Measurements from ENCODE around the gene CD28. TPM values are rescaled to one million over a fixed set of nuclear protein-coding genes. Genes with fewer than 3 reads are reported as not detected.

The CD28 gene
- total and polyA plus RNA-seq, 9 of the 15 experiments (the other 6 are each of a cell fraction or from before 2014, with no cell fraction given): 0.01 to 0.11 TPM; not detected in 7

DNA sequence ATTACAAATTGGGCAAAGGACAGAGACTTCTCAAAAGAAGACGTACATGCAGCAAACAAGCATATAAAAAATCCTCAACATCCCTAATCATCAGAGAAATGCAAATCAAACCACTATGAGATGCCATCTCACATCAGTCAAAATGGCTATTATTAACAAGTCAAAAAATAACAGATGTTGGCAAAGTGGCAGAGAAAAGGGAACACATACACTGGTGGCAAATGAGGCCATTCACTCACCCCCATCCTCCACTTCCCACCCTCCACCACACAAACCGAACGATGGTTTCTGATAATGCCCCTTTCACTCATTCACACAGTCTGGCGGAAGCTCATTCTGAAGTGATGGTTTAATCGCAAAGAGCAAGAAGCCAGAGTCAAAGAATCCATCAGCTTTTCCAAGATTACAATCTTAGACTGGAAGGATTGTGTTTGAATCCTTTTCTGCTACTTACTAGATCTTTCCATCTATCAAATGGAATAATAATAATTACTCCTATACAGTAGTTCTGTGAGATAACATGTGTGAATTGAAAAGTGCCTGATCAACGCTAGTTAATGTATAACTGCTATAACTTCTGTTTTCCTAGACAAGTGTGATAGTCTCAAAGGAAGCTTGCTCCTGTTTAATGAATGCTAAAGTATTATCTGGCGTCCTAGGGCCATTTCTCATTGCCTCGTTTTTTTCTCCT is 16.9 kb upstream of the CD28 start:
- no peak overlapping the region for H2AFZ ChIP-seq (ENCODE audit: low read depth, low read length)
- no peak overlapping the region for H3K27ac ChIP-seq (ENCODE audit: extremely low read depth, low read depth, low read length)
- no peaks in the 10 kb centered on the region for H3K9me3 ChIP-seq (replicated peaks; ENCODE audit: control insufficient read depth, insufficient read depth, low read depth, low read length)
- BruUV-seq (replicated peaks): no TSS peak
- H3K4me1 ChIP-seq (replicated peaks in 1 of 2; ENCODE audit: control insufficient read depth in 2 of 2, insufficient read depth in 2 of 2, low read length in 2 of 2): no peaks in the 10 kb centered on the region
- 3% methylated on average over 8 of the region's 8 CpGs for WGBS (ENCODE audit: insufficient coverage, low coverage, missing lambda C conversion rate)
- no peak overlapping the region for H3K4me3 ChIP-seq
- H3K9ac ChIP-seq (ENCODE audit: insufficient read depth in 1 of 2, low read depth in 2 of 2, low read length in 2 of 2): no peak overlapping the region
- H3K36me3 ChIP-seq (ENCODE audit: control insufficient read depth, insufficient read depth, low read length): no peaks in the 10 kb centered on the region
- H3K4me2 ChIP-seq (ENCODE audit: insufficient read depth, low read length): no peak overlapping the region
- ChIA-PET POLR2A (no interaction called here), CTCF (ENCODE audit: low intra/inter-chr PET ratio) (no interaction called here)
- no peaks in the 10 kb centered on the region for H3K9me1 ChIP-seq (ENCODE audit: control insufficient read depth, insufficient read depth, low read length)
- DNase-seq (ENCODE audit: extremely low read depth in 1 of 4, low spot score in 3 of 4) (no peak), FAIRE-seq (no peak), ATAC-seq (no peak)
- H3K79me2 ChIP-seq (ENCODE audit: control insufficient read depth, insufficient read depth, low read length): no peaks in the 10 kb centered on the region
- H4K20me1 ChIP-seq (replicated peaks; ENCODE audit: control insufficient read depth, insufficient read depth, low read length): no peaks in the 10 kb centered on the region
- in situ Hi-C loops (cut with MboI) (no loop called here), intact Hi-C loops (cut with micrococcal nuclease) (no loop called here)
- no peaks in the 10 kb centered on the region for H3K27me3 ChIP-seq (ENCODE audit: control insufficient read depth in 2 of 2, insufficient read depth in 2 of 2, low read length in 2 of 2)
- TF ChIP-seq, protein P1, sequence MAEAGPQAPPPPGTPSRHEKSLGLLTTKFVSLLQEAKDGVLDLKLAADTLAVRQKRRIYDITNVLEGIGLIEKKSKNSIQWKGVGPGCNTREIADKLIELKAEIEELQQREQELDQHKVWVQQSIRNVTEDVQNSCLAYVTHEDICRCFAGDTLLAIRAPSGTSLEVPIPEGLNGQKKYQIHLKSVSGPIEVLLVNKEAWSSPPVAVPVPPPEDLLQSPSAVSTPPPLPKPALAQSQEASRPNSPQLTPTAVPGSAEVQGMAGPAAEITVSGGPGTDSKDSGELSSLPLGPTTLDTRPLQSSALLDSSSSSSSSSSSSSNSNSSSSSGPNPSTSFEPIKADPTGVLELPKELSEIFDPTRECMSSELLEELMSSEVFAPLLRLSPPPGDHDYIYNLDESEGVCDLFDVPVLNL (CRISPR knock-in tag; IDR thresholded peaks at IDR 0.05; ENCODE audit: low read depth): no peak
- no peak for TF ChIP-seq CBX5 (IDR thresholded peaks at IDR 0.05; ENCODE audit: borderline replicate concordance, low read depth)
- TF ChIP-seq XRCC3 (IDR thresholded peaks at IDR 0.05): no peak
- no peak for TF ChIP-seq ZNF444 (CRISPR knock-in tag; IDR thresholded peaks at IDR 0.05)
- TF ChIP-seq ZNF586 (CRISPR knock-in tag; conservative IDR thresholded peaks at IDR 0.05): no peak
- TF ChIP-seq, protein P2, sequence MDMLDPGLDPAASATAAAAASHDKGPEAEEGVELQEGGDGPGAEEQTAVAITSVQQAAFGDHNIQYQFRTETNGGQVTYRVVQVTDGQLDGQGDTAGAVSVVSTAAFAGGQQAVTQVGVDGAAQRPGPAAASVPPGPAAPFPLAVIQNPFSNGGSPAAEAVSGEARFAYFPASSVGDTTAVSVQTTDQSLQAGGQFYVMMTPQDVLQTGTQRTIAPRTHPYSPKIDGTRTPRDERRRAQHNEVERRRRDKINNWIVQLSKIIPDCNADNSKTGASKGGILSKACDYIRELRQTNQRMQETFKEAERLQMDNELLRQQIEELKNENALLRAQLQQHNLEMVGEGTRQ (CRISPR knock-in tag; IDR thresholded peaks at IDR 0.05): no peak
- TF ChIP-seq, protein P3, sequence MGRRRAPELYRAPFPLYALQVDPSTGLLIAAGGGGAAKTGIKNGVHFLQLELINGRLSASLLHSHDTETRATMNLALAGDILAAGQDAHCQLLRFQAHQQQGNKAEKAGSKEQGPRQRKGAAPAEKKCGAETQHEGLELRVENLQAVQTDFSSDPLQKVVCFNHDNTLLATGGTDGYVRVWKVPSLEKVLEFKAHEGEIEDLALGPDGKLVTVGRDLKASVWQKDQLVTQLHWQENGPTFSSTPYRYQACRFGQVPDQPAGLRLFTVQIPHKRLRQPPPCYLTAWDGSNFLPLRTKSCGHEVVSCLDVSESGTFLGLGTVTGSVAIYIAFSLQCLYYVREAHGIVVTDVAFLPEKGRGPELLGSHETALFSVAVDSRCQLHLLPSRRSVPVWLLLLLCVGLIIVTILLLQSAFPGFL (CRISPR knock-in tag; IDR thresholded peaks at IDR 0.05): no peak
- no peak for TF ChIP-seq IRF1 (CRISPR knock-in tag; IDR thresholded peaks at IDR 0.05; ENCODE audit: borderline replicate concordance)
- no peak for TF ChIP-seq CHAMP1 (IDR thresholded peaks at IDR 0.05)
- no peak for TF ChIP-seq ARID4B (CRISPR knock-in tag; IDR thresholded peaks at IDR 0.05)

All from K562 (cell line).